Panc1 (cell line): ENCODE results near the gene AKR1B15. TPM values are rescaled to one million over a fixed set of nuclear protein-coding genes. Genes with fewer than 3 reads are reported as not detected.
A peak's percentile ranks its signal among the peaks of the same experiment; 100 is the strongest.

ENCODE experiments used
- ATAC-seq: fragments of 200-7000 bp; cut with Tn5 transposase; 2 replicates; pipeline ENCODE4 v1.9.1; 2020; ENCODE audit warnings: mild to moderate bottlenecking, moderate library complexity
- Bru-seq: library from RNA; stranded (reverse); fragments of 400-500 nt; gene quantifications from one replicate; lab custom pipeline; 2021; lab: Mats Ljungman, UMichigan
- BruChase-seq, 2 experiments: library from RNA; stranded (reverse); fragments of 400-500 nt; gene quantifications; one replicate each; lab custom pipeline; 2021; lab: Mats Ljungman, UMichigan
- BruUV-seq: library from RNA; stranded (reverse); fragments of 400-500 nt; replicated peaks from 2 replicates; lab custom pipeline; 2021; lab: Mats Ljungman, UMichigan
- CTCF ChIA-PET: fragments of 300-600 bp; sonication (Branson Sonifier 250); formaldehyde crosslinking; loops from one replicate; lab custom pipeline; 2022; ENCODE audit warnings: antibody characterized with exemption; lab: Charles Lee
- POLR2A ChIA-PET: fragments of 300-600 bp; sonication (Branson Sonifier 250); formaldehyde crosslinking; loops from one replicate; lab custom pipeline; 2022; ENCODE audit warnings: antibody characterized with exemption; lab: Charles Lee
- DNase-seq: peaks from one replicate; pipeline ENCODE4 v3.0.0-alpha.2; 2010; ENCODE audit warnings: low read depth, low spot score
- H3K27ac ChIP-seq: 2 replicates; pipeline ENCODE4 v1.5.1; 2011; ENCODE audit warnings: mild to moderate bottlenecking, low read length, inconsistent platforms
- H3K27me3 ChIP-seq: fragments of 200-500 bp; sonication (Bioruptor generic); 2 replicates; pipeline ENCODE4 v1.6.0; 2014; ENCODE audit warnings: low read length, inconsistent platforms; ENCODE audit not compliant: control insufficient read depth, insufficient read depth
- H3K36me3 ChIP-seq: fragments of 200-500 bp; sonication (Bioruptor generic); 2 replicates; pipeline ENCODE4 v1.5.1; 2014; ENCODE audit warnings: inconsistent platforms, mild to moderate bottlenecking, low read length, moderate library complexity; ENCODE audit not compliant: control insufficient read depth, insufficient read depth
- H3K4me1 ChIP-seq: 2 replicates; pipeline ENCODE4 v1.5.1; 2011; ENCODE audit warnings: inconsistent platforms, mild to moderate bottlenecking, low read length, moderate library complexity; ENCODE audit not compliant: control insufficient read depth, insufficient read depth
- H3K4me3 ChIP-seq, 2 experiments: 2 replicates each; pipeline ENCODE4 v1.5.1; 2011 to 2012; ENCODE audit warnings: low read depth in 2 of 2, low read length in 2 of 2, mild to moderate bottlenecking in 2 of 2, inconsistent platforms in 1 of 2, moderate library complexity in 1 of 2
- H3K9me3 ChIP-seq: fragments of 200-500 bp; sonication (Bioruptor generic); 2 replicates; pipeline ENCODE4 v1.5.1; 2014; ENCODE audit warnings: low read depth, mild to moderate bottlenecking, inconsistent platforms, low read length, moderate library complexity; ENCODE audit not compliant: control insufficient read depth, insufficient read depth
- POLR2AphosphoS5 ChIP-seq: IDR thresholded peaks from 2 replicates; pipeline ENCODE4 v1.6.1; 2012; ENCODE audit warnings: mild to moderate bottlenecking, low read depth, low read length, moderate library complexity
- REST ChIP-seq, 2 experiments: IDR thresholded peaks; 2 replicates each; pipeline ENCODE4 v1.6.1; 2011 to 2012; ENCODE audit warnings: low read depth in 2 of 2, control low read depth in 1 of 2, low read length in 1 of 2, mild to moderate bottlenecking in 1 of 2, moderate library complexity in 1 of 2; ENCODE audit not compliant: insufficient read depth in 1 of 2
- SIN3A ChIP-seq: IDR thresholded peaks from 2 replicates; pipeline ENCODE4 v1.6.1; 2012; ENCODE audit warnings: low read depth, mild to moderate bottlenecking, low read length, moderate library complexity, borderline replicate concordance; ENCODE audit not compliant: insufficient read depth
- TCF7L2 ChIP-seq: IDR thresholded peaks from 2 replicates; pipeline ENCODE4 v1.6.1; 2011; ENCODE audit warnings: mild to moderate bottlenecking, low read depth, low read length, inconsistent platforms
- in situ Hi-C: cut with HindIII; loops from 2 replicates; pipeline ENCODE4 v1.10.0; 2016; ENCODE audit warnings: low sequenced_read_pairs, low pct_unique_long_range_greater_than_20kb
- intact Hi-C: fragments of 100-400 bp; cut with micrococcal nuclease; formaldehyde crosslinking; loops from one replicate; pipeline ENCODE4 v1.10.0; 2022; ENCODE audit not compliant: unreplicated experiment
- long read RNA-seq: library from polyadenylated mRNA; unstranded; transcript quantifications from one replicate; pipeline ENCODE4 v2.0.0, GENCODE V29; 2021; ENCODE audit not compliant: unreplicated experiment
- polyA plus RNA-seq: library from polyadenylated mRNA; unstranded; fragments of >200 nt; gene quantifications from one replicate; pipeline ENCODE4 v1.2.1, GENCODE V29; 2012; ENCODE audit warnings: missing spikeins; ENCODE audit not compliant: insufficient read length
- total RNA-seq: library from RNA; stranded (reverse); gene quantifications from one replicate; pipeline ENCODE4 v1.2.1, GENCODE V29; 2021; ENCODE audit not compliant: unreplicated experiment
- TF ChIP-seq, protein P1 (sequence below): fragments of 450-650 bp; IDR thresholded peaks from 2 replicates; pipeline ENCODE4 v1.5.1; 2017; ENCODE audit warnings: mild to moderate bottlenecking

The AKR1B15 gene
- total RNA-seq: not detected
- polyA plus RNA-seq: not detected
- Bru-seq, nascent RNA: percentile 8 among the genes with signal in this experiment
- BruChase-seq, experiment 1, labeled RNA remaining after a 2-hour chase: not detected
- percentile 3 among the genes with signal in this experiment for BruChase-seq, experiment 2, labeled RNA remaining after a 6-hour chase
- long read RNA-seq: 0 reads

- CTCF ChIA-PET: interaction anchor here (1.0 to 1.7 kb wide), 2 partner anchors 13 to 116 kb away, joined by 4 to 9 read pairs; no protein-coding TSS in a partner anchor
- H3K36me3 ChIP-seq: no peaks in the 10 kb centered on the region
- no peak for DNase-seq
- BruUV-seq: no TSS peak
- H3K9me3 ChIP-seq: no peaks in the 10 kb centered on the region
- intact Hi-C loops: no loop called here
- in situ Hi-C loops: no loop called here
- POLR2A ChIA-PET: no interaction called here
- H3K27me3 ChIP-seq: peaks cover 7% of the 10 kb centered on the region
- no peak within 1 kb of the TSS for H3K27ac ChIP-seq
- no peak for ATAC-seq
- no peaks in the 10 kb centered on the region for H3K4me1 ChIP-seq
- TF ChIP-seq, protein P1, sequence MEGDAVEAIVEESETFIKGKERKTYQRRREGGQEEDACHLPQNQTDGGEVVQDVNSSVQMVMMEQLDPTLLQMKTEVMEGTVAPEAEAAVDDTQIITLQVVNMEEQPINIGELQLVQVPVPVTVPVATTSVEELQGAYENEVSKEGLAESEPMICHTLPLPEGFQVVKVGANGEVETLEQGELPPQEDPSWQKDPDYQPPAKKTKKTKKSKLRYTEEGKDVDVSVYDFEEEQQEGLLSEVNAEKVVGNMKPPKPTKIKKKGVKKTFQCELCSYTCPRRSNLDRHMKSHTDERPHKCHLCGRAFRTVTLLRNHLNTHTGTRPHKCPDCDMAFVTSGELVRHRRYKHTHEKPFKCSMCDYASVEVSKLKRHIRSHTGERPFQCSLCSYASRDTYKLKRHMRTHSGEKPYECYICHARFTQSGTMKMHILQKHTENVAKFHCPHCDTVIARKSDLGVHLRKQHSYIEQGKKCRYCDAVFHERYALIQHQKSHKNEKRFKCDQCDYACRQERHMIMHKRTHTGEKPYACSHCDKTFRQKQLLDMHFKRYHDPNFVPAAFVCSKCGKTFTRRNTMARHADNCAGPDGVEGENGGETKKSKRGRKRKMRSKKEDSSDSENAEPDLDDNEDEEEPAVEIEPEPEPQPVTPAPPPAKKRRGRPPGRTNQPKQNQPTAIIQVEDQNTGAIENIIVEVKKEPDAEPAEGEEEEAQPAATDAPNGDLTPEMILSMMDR: no peak
- TF ChIP-seq SIN3A: no peak
- TF ChIP-seq POLR2AphosphoS5: no peak
- TF ChIP-seq REST (IDR thresholded peaks at IDR 0.05; ENCODE audit: insufficient read depth in 1 of 2, low read depth in 2 of 2, low read length in 1 of 2): no peak
- no peak for TF ChIP-seq TCF7L2
- H3K4me3 ChIP-seq: no peak within 1 kb of the TSS
These were observed at the start of gene AKR1B15 for GRCh38 chr7:134548877-134549276. AKR1B15 (plus strand) TSS chr7:134549110; CDS start chr7:134564620, 15,510 bp downstream.

DNA sequence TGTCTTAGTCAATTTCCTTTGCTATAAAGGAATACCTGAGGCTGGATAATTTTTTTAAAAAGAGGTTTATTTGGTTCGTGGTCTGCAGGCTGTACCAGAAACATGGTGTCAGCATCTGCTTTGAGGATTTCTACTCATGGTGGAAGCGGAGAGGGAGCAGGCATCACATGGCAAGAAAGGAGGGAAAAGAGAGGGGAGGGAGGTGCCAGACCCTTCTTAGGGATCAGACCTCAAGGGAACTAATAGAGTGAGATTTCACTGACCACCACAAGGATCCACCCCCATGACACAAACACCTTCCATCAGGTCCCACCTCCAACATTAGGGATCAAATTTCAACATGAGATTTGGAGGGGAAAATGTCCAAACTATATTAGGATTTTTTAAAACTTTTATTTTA, 48.5 kb upstream of the AKR1B15 start:
- ChIA-PET POLR2A (no interaction called here), CTCF (no interaction called here)
- DNase-seq: no peak
- Histone ChIP-seq H3K4me1 (no peaks in the 10 kb centered on the region), H3K36me3 (no peaks in the 10 kb centered on the region), H3K27ac (no peak overlapping the region), H3K4me3 (no peak overlapping the region), H3K27me3 (0 out of 2 replicates have a peak, but pooled peaks cover 4% of the 10 kb centered on the region), H3K9me3 (no peaks in the 10 kb centered on the region)
- BruUV-seq: no TSS peak
- TF ChIP-seq, protein P1: no peak
- TF ChIP-seq TCF7L2 (no peak), SIN3A (no peak), REST (IDR thresholded peaks at IDR 0.05; ENCODE audit: insufficient read depth in 1 of 2, low read depth in 2 of 2, low read length in 1 of 2) (no peak), POLR2AphosphoS5 (no peak)
- ATAC-seq: no peak
- in situ Hi-C loops: no loop called here
- intact Hi-C loops: no loop called here
